HG03354 (cell line): Measurements from ENCODE around the gene CAPN5.

Experiments
- ATAC-seq: cut with Tn5 transposase; IDR thresholded peaks from one replicate; pipeline ENCODE4 v1.9.1; 2021; ENCODE audit warnings: mild to moderate bottlenecking; ENCODE audit not compliant: unreplicated experiment, poor library complexity, severe bottlenecking

Gene CAPN5

GRCh38 chr11:77142091-77142975 lies 75.6 kb downstream of the CAPN5 start:
- no peak for ATAC-seq

GRCh38 chr11:77143405-77144020 lies 76.7 kb downstream of the CAPN5 start:
- ATAC-seq, result no peak

- ATAC-seq, result no peak
These were observed 77.6 kb downstream of the CAPN5 start for GRCh38 chr11:77144196-77144856.

GRCh38 chr11:77144857-77145428 lies 78.2 kb downstream of the CAPN5 start:
- no peak for ATAC-seq

GRCh38 chr11:77146261-77147035 lies 79.7 kb downstream of the CAPN5 start:
- ATAC-seq, result no peak

GRCh38 chr11:77147036-77147315 lies 80.2 kb downstream of the CAPN5 start:
- no peak for ATAC-seq

GRCh38 chr11:77147668-77148321 lies 81.0 kb downstream of the CAPN5 start:
- no peak for ATAC-seq

- no peak for ATAC-seq
These were observed 82.4 kb downstream of the CAPN5 start for GRCh38 chr11:77148963-77149715.

- ATAC-seq, result no peak
These were observed 83.1 kb downstream of the CAPN5 start for GRCh38 chr11:77149716-77150392.

GRCh38 chr11:77150836-77151235 lies 84.1 kb downstream of the CAPN5 start:
- ATAC-seq, result no peak

GRCh38 chr11:77151804-77152509 lies 85.2 kb downstream of the CAPN5 start:
- ATAC-seq, result no peak

- no peak for ATAC-seq
These were observed 86.1 kb downstream of the CAPN5 start for GRCh38 chr11:77152846-77153245.

GRCh38 chr11:77153276-77154185 lies 86.8 kb downstream of the CAPN5 start:
- ATAC-seq, result no peak

GRCh38 chr11:77154381-77155081 lies 87.8 kb downstream of the CAPN5 start:
- ATAC-seq, result no peak

GRCh38 chr11:77155082-77155475 lies 88.3 kb downstream of the CAPN5 start:
- no peak for ATAC-seq

GRCh38 chr11:77155556-77156130 lies 88.9 kb downstream of the CAPN5 start:
- ATAC-seq, result no peak
